Gastrocnemius medialis (tissue), 4 donors: ENCODE data around the gene PIGH. TPM values are rescaled to one million over a fixed set of nuclear protein-coding genes. Genes with fewer than 3 reads are reported as not detected.
"Not testable (repeated sequence)": the region's sequence is repeated elsewhere in the genome, so short reads cannot be mapped to it uniquely, and the experiment has no call there.

Experiments
- ATAC-seq, 2 donors: fragments of 150-250 bp; one replicate each; pipeline ENCODE4 v1.9.1; 2016
- DNase-seq, 2 donors: peaks; one replicate each; pipeline ENCODE4 v3.0.0-alpha.2; 2019
- H3K27ac ChIP-seq, 4 donors: fragments of 200-600 bp; sonication (generic); 1 replicate in 1 of 4; 2 replicates in 3 of 4; pipeline ENCODE4 v1.5.1; 2016 to 2018; ENCODE audit warnings: mild to moderate bottlenecking in 2 of 4, moderate library complexity in 1 of 4
- H3K27me3 ChIP-seq, 3 donors: fragments of 200-600 bp; sonication (generic) in 2 of 3; 1 replicate in 1 of 3; 2 replicates in 2 of 3; pipeline versions ENCODE4 v1.5.1 to v1.6.0; 2016 to 2019; ENCODE audit warnings: mild to moderate bottlenecking in 1 of 3, moderate library complexity in 1 of 3
- H3K36me3 ChIP-seq, 2 donors: fragments of 200-600 bp; sonication (generic) in 1 of 2; one replicate each; pipeline ENCODE4 v1.5.1; 2017 to 2018
- H3K4me1 ChIP-seq, 2 donors: fragments of 200-600 bp; sonication (generic) in 1 of 2; one replicate each; pipeline ENCODE4 v1.5.1; 2016 to 2017; ENCODE audit warnings: mild to moderate bottlenecking in 2 of 2
- H3K4me3 ChIP-seq, 4 donors: fragments of 200-600 bp; sonication (generic) in 3 of 4; 1 replicate in 1 of 4; 2 replicates in 3 of 4; pipeline ENCODE4 v1.5.1; 2016 to 2019; ENCODE audit warnings: mild to moderate bottlenecking in 2 of 4
- H3K9me3 ChIP-seq, 3 donors: fragments of 200-600 bp; sonication (generic) in 2 of 3; 1 replicate in 1 of 3; 2 replicates in 2 of 3; pipeline ENCODE4 v1.5.1; 2016 to 2019
- POLR2A ChIP-seq, 2 donors: fragments of 450-650 bp; IDR thresholded peaks; one replicate each; pipeline ENCODE4 v1.6.1; 2017; ENCODE audit warnings: antibody characterized with exemption in 2 of 2, mild to moderate bottlenecking in 2 of 2, moderate library complexity in 2 of 2
- in situ Hi-C, 4 donors: fragments of 200-750 bp; cut with MboI; loops; one replicate each; pipeline versions ENCODE4 v1.15.0 to v1.8.0; 2017; ENCODE audit warnings: low sequenced_read_pairs in 4 of 4
- intact Hi-C: fragments of 100-400 bp; cut with DNase I; formaldehyde crosslinking; loops from one replicate; pipeline ENCODE4 v1.15.1; 2023; ENCODE audit warnings: low total_unique reads
- total RNA-seq, 4 donors: library from RNA; depleted of rRNA; stranded (reverse); fragments of >200 nt; gene quantifications; one replicate each; pipeline versions ENCODE4 v1.1.0 to v1.2.3, GENCODE V29; 2016
- TF ChIP-seq, protein P1 (sequence below), 5 experiments: fragments of 450-650 bp in 3 of 5; fragments of 200-600 bp in 2 of 5; sonication (generic) in 2 of 5; IDR thresholded peaks in 4 of 5; conservative IDR thresholded peaks in 1 of 5; 1 replicate in 4 of 5; 2 replicates in 1 of 5; pipeline ENCODE4 v1.5.1; 2016 to 2019; ENCODE audit warnings: antibody characterized with exemption in 5 of 5, mild to moderate bottlenecking in 3 of 5, moderate library complexity in 3 of 5

Gene PIGH
- total RNA-seq, 4 donors from 2014 or later: 27.8 to 48.5 (median 35.3) TPM

DNA sequence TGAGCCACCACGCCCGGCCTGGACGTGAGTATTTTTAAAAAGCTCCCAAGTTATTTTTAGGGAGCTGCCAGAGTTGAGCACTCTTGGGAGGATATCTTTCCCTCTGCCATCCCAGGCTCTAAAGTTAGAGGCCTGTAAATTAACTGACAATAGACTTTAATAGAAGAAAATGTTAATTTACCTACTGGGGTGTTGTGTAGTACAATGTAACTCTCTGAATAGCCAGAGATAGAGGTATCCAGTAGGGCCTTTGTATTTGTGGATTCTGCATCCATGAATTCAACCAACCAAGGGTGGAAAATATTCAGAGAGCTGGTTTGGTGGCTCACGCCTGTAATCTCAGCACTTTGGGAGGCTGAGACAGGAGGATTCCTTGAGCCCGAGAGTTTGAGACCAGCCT lies 7.6 kb upstream of the PIGH start:
- in situ Hi-C loops (no loop called here), intact Hi-C loops (no loop called here)
- Histone ChIP-seq H3K4me1 (no peaks in the 10 kb centered on the region), H3K4me3 (no peak overlapping the region), H3K27ac (no peak overlapping the region), H3K36me3 (no peaks in the 10 kb centered on the region), H3K9me3 (no peaks in the 10 kb centered on the region), H3K27me3 (no peaks in the 10 kb centered on the region)
- DNase-seq: no peak
- no peak for TF ChIP-seq POLR2A (IDR thresholded peaks at IDR 0.05)
- TF ChIP-seq, protein P1, sequence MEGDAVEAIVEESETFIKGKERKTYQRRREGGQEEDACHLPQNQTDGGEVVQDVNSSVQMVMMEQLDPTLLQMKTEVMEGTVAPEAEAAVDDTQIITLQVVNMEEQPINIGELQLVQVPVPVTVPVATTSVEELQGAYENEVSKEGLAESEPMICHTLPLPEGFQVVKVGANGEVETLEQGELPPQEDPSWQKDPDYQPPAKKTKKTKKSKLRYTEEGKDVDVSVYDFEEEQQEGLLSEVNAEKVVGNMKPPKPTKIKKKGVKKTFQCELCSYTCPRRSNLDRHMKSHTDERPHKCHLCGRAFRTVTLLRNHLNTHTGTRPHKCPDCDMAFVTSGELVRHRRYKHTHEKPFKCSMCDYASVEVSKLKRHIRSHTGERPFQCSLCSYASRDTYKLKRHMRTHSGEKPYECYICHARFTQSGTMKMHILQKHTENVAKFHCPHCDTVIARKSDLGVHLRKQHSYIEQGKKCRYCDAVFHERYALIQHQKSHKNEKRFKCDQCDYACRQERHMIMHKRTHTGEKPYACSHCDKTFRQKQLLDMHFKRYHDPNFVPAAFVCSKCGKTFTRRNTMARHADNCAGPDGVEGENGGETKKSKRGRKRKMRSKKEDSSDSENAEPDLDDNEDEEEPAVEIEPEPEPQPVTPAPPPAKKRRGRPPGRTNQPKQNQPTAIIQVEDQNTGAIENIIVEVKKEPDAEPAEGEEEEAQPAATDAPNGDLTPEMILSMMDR (IDR thresholded peaks at IDR 0.05 in 4 of 5, conservative IDR thresholded peaks at IDR 0.05 in 1 of 5): no peak
- no peak for ATAC-seq

DNA sequence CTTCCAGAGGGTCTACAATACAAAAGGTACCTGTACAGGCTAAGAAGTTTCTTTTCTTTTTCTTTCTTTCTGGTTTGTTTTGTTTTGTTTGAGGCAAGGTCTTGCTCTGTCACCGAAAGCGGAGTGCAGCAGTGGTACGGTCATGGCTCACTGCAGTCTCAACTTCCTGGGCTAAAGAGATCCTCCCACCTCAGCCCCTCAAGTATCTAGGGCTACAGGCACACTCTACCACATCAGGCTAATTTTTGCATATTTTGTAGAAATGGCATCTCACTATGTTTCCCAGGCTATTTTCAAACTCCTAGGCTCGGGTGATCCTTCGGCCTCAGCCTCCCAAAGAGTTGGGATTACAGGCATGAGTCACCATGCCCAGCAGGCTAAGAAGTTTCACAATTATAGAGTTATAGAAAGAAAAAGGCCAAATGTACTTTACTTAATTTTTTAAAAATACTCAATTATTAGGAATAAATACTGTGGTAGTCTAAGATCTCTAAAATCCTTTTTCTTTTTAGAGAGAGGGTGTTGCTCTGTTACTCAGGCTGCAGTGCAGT lies 3.0 kb upstream of the PIGH start:
- intact Hi-C loops (no loop called here), in situ Hi-C loops (no loop called here)
- no peaks in the 10 kb centered on the region for H3K9me3 ChIP-seq
- no peak for TF ChIP-seq POLR2A (IDR thresholded peaks at IDR 0.05)
- TF ChIP-seq, protein P1 (IDR thresholded peaks at IDR 0.05 in 4 of 5, conservative IDR thresholded peaks at IDR 0.05 in 1 of 5): no peak
- no peak for ATAC-seq
- H3K36me3 ChIP-seq: no peaks in the 10 kb centered on the region
- no peak overlapping the region for H3K4me3 ChIP-seq
- no peak overlapping the region for H3K27ac ChIP-seq
- H3K4me1 ChIP-seq: peaks cover 5 to 13% of the 10 kb centered on the region in 2 donors
- no peak for DNase-seq
- no peaks in the 10 kb centered on the region for H3K27me3 ChIP-seq

DNA sequence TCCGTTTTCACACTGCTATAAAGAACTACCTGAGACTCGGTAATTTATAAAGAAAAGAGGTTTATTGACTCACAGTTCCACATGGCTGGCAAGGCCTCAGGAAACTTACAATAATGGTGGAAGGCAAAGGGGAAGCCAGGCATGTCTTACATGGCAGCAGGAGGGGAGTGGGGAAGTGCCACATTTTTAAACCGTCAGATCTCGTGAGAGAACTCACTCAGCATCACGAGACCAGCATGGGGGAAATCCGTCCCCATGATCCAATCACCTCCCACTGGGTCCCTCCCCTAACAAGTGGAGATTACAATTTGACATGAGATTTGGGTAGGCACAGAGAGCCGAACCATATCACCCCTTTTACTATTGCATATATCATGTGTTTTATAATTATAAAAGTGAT lies 2.0 kb upstream of the PIGH start:
- no peak for DNase-seq
- TF ChIP-seq, protein P1 (IDR thresholded peaks at IDR 0.05 in 4 of 5, conservative IDR thresholded peaks at IDR 0.05 in 1 of 5): no peak
- intact Hi-C loops (no loop called here), in situ Hi-C loops (no loop called here)
- H3K36me3 ChIP-seq: no peaks in the 10 kb centered on the region
- no peak for ATAC-seq
- no peak overlapping the region for H3K4me3 ChIP-seq
- H3K27ac ChIP-seq: no peak overlapping the region
- H3K9me3 ChIP-seq: no peaks in the 10 kb centered on the region
- H3K27me3 ChIP-seq: no peaks in the 10 kb centered on the region
- peaks cover 5 to 13% of the 10 kb centered on the region in 2 donors for H3K4me1 ChIP-seq

DNA sequence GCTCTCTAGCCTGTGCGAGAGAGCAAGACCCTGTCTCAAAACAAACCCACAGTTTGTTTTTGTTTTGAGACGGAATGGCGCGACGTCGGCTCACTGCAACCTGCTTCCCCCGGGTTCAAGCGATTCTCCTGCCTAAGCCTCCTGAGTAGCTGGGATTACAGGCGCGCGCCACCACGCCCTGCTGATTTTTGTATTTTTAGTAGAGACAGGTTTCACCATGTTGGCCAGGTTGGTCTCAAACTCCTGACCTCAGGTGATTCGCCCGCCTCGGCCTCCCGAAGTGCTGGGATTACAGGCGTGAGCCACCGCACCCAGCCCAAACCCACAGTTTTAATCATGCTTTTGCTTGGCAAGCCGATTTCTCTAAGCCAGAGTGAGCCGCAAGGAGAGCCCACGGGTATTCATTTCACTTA lies 500 bp upstream of the PIGH start:
- H3K27me3 ChIP-seq, H3K9me3 ChIP-seq, in situ Hi-C loops, DNase-seq, ATAC-seq, H3K36me3 ChIP-seq: not testable (repeated sequence)
- H3K4me3 ChIP-seq: peak overlapping the region; percentile 92 to 98 (median 95)
- intact Hi-C loops: loop anchor here (1.0 kb wide), 1 partner anchor 74 kb away; the partner anchor contains the start of gene VTI1B
- peak overlapping the region; percentile 89 to 95 (median 92) for H3K27ac ChIP-seq
- peaks cover 5 to 13% of the 10 kb centered on the region in 2 donors for H3K4me1 ChIP-seq

DNA sequence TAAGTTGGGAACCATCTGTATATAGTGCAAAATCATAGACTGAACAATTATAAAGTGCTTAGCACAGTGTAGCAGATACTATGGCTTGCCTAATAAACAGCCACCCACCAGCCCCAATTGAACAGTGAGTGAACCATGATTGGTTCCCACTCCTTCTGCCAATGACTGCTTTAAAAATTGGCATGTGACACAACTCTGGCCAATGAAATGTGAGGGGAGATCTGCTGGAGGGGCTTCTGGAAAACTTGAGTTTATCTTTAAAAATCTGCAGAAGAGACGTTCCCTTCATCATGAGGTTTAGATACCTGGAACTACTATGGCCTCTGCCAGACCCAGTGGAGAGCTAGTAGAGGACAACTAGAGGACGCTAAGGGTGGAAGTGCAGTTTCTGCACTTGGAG lies 4.7 kb downstream of the PIGH start:
- H3K36me3 ChIP-seq: peaks cover 0 to 34% of the 10 kb centered on the region in 2 donors

DNA sequence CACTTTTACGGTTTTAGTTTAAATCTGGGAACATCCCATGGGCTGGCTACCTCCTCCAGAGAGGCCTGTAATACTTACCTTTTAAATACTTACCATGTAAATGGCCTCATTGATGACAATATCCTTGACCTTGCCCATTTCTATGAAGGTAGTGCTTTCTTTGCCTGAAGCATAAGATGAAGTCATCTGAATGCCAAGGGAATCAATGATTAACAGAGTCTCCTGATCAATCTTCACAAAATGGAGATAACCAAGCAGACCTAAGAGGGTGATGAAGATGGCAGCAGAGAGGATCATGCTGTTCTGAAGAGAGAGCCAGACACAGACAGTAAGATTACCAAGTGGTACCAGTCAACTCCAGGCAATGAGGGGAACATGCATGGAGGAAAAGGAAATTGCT lies 6.4 kb downstream of the PIGH start:
- H3K4me1 ChIP-seq, DNase-seq, H3K27me3 ChIP-seq, ATAC-seq, intact Hi-C loops, in situ Hi-C loops, H3K9me3 ChIP-seq, H3K27ac ChIP-seq, H3K4me3 ChIP-seq: not testable (repeated sequence)
- peaks cover 0 to 51% of the 10 kb centered on the region in 2 donors for H3K36me3 ChIP-seq

More for the DNA sequence above, 4.7 kb downstream of the PIGH start:
- Histone ChIP-seq H3K4me1 (peaks cover 5 to 10% of the 10 kb centered on the region in 2 donors), H3K27ac (no peak overlapping the region), H3K9me3 (no peaks in the 10 kb centered on the region), H3K4me3 (no peak overlapping the region), H3K27me3 (no peaks in the 10 kb centered on the region)
- intact Hi-C loops: no loop called here
- DNase-seq: no peak
- ATAC-seq: no peak
- TF ChIP-seq, protein P1 (IDR thresholded peaks at IDR 0.05 in 4 of 5, conservative IDR thresholded peaks at IDR 0.05 in 1 of 5): no peak
- TF ChIP-seq POLR2A (IDR thresholded peaks at IDR 0.05): no peak
- in situ Hi-C loops: no loop called here
